ENCODE results near the gene DDX3X.
"Not testable (repeated sequence)": the region's sequence is repeated elsewhere in the genome, so short reads cannot be mapped to it uniquely, and the experiment has no call there.

DDX3X gene

DNA sequence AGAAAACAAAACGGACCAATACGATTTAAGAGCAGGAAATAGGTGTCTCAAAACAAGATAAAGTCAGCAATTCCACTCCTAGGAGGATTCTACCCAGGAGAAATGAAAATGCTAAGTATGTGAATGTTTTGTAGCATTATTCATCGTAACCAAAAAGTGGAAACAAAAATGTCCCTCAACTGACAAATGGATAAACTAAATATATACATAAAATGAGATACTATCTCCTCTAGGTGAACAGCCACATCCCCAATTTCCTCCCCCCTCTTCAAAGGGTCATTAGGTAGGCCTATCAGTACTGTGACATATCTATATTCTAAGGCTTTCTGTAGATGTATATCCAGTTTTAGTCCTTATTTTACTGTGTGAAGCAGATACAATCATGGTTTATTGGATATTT, 18.0 kb downstream of the DDX3X start:
- H3K27ac Mint-ChIP-seq = peak overlapping the region; percentile 82
- H3K9me3 Mint-ChIP-seq = no peaks in the 10 kb centered on the region
- peak overlapping the region; percentile 40 to 49 for H3K4me3 Mint-ChIP-seq

GRCh38 chrX:41352329-41352838, 18.4 kb downstream of the DDX3X start:
- Mint-ChIP-seq H3K36me3 (ENCODE audit: insufficient read depth) (peaks cover 77% of the 10 kb centered on the region), H3K27ac (peak overlapping the region; percentile 82), H3K27me3 (no peaks in the 10 kb centered on the region), H3K4me3 (peak overlapping the region in 1 of 2 donors; percentile 7), H3K9me3 (no peaks in the 10 kb centered on the region), H3K4me1 (ENCODE audit: low read depth in 2 of 2) (peaks cover 9 to 11% of the 10 kb centered on the region in 2 donors)
- peak; percentile 4 for ATAC-seq (replicated peaks)
- no peak for DNase-seq

More for the DNA sequence above, 18.0 kb downstream of the DDX3X start:
- no peak for DNase-seq
- Mint-ChIP-seq H3K36me3 (ENCODE audit: insufficient read depth) (peaks cover 81% of the 10 kb centered on the region), H3K27me3 (no peaks in the 10 kb centered on the region), H3K4me1 (ENCODE audit: low read depth in 2 of 2) (peaks cover 11 to 12% of the 10 kb centered on the region in 2 donors)
- peak; percentile 16 for ATAC-seq (replicated peaks)

GRCh38 chrX:41353985-41354384, 20.0 kb downstream of the DDX3X start:
- Mint-ChIP-seq H3K27ac (no peak overlapping the region), H3K4me3 (no peak overlapping the region)
- DNase-seq = no peak

DNA sequence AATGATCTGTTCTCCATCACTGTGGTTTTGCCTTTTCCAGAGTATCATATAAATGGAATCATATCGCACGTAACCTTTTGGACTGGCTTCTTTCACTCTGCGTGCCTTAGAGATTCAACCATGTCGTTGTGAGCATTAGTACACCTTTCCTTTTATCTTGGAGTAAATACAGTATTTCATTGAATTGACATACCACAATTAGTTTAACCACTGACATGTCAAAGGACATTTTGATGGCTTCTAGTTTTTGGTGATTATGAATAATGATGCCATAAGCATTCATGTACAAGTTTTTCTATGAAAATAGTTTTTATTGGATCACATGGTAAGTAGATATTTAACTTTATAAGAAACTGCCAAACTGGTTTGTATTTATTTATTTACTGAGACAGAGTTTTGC, 35.2 kb downstream of the DDX3X start:
- no peaks in the 10 kb centered on the region for H3K27me3 Mint-ChIP-seq
- DNase-seq = no peak
- H3K36me3 Mint-ChIP-seq (ENCODE audit: insufficient read depth) = no peaks in the 10 kb centered on the region

More at GRCh38 chrX:41353985-41354384, 20.0 kb downstream of the DDX3X start:
- Mint-ChIP-seq H3K36me3 (ENCODE audit: insufficient read depth) (peaks cover 67% of the 10 kb centered on the region), H3K27me3 (no peaks in the 10 kb centered on the region), H3K9me3 (no peaks in the 10 kb centered on the region), H3K4me1 (ENCODE audit: low read depth in 2 of 2) (peaks cover 9 to 11% of the 10 kb centered on the region in 2 donors)
- peak; percentile 14 for ATAC-seq (replicated peaks)

GRCh38 chrX:41371575-41371974, 37.6 kb downstream of the DDX3X start:
- not testable (repeated sequence) for H3K36me3 Mint-ChIP-seq (ENCODE audit: insufficient read depth); H3K4me1 Mint-ChIP-seq (ENCODE audit: low read depth in 2 of 2); H3K4me3 Mint-ChIP-seq; DNase-seq; H3K27me3 Mint-ChIP-seq; H3K9me3 Mint-ChIP-seq; ATAC-seq (replicated peaks); H3K27ac Mint-ChIP-seq

More for the DNA sequence above, 35.2 kb downstream of the DDX3X start:
- no peak overlapping the region for H3K27ac Mint-ChIP-seq
- H3K4me1 Mint-ChIP-seq (ENCODE audit: low read depth in 2 of 2) = no peaks in the 10 kb centered on the region
- ATAC-seq (replicated peaks) = no peak
- no peak overlapping the region for H3K4me3 Mint-ChIP-seq
- no peaks in the 10 kb centered on the region for H3K9me3 Mint-ChIP-seq

GRCh38 chrX:41373989-41374606, 40.1 kb downstream of the DDX3X start:
- no peaks in the 10 kb centered on the region for H3K4me1 Mint-ChIP-seq (ENCODE audit: low read depth in 2 of 2)
- DNase-seq (no peak), ATAC-seq (replicated peaks) (no peak)
- no peaks in the 10 kb centered on the region for H3K27me3 Mint-ChIP-seq
- no peaks in the 10 kb centered on the region for H3K36me3 Mint-ChIP-seq (ENCODE audit: insufficient read depth)
- no peak overlapping the region for H3K4me3 Mint-ChIP-seq
- H3K27ac Mint-ChIP-seq = no peak overlapping the region
- H3K9me3 Mint-ChIP-seq = no peaks in the 10 kb centered on the region

DNA sequence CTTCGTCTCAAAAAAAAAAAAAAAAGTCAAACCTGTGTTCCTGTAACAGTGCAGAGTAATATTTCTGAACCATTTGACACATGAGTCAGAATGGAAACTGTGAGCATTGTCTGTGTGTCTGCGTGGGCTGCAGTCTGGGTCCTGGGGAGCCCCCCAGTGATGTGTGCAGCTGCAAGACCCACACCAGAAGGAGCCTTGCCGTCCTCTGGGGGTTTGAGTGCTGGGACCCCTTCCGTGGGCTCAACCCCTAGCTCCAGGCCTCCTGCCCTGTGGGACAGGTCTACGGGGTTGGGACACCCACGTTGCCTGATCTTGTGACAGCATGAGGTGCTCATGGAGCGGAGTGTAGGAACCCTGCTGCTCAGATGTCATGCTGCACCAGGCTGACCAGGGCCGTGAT, 43.7 kb downstream of the DDX3X start:
- no peak for ATAC-seq (replicated peaks)
- Mint-ChIP-seq H3K4me3 (no peak overlapping the region), H3K27me3 (no peaks in the 10 kb centered on the region), H3K27ac (no peak overlapping the region), H3K4me1 (ENCODE audit: low read depth in 2 of 2) (no peaks in the 10 kb centered on the region), H3K36me3 (ENCODE audit: insufficient read depth) (no peaks in the 10 kb centered on the region), H3K9me3 (no peaks in the 10 kb centered on the region)
- no peak for DNase-seq

DNA sequence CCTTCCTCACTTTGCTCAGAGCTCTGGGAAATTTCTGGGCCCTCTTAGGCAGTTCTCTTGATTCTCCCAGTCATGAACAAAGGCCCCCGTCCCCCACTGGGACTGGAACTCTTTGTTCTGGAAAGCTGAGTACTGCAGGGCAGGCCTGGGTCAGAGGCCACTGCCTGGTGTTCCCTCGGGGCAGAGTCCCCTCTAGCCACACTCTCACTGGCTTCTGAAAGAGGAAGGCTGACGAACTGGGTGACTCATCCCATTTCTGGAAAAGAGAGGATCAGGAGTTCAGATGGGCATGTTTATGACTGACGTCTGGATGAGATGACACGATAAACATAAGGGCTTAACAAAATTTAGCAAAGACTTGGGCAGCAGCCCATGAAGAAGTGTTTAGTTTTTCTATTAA, 47.7 kb downstream of the DDX3X start:
- Mint-ChIP-seq H3K27ac (no peak overlapping the region), H3K9me3 (no peaks in the 10 kb centered on the region), H3K36me3 (ENCODE audit: insufficient read depth) (no peaks in the 10 kb centered on the region), H3K27me3 (no peaks in the 10 kb centered on the region), H3K4me3 (no peak overlapping the region), H3K4me1 (ENCODE audit: low read depth in 2 of 2) (peaks cover 0 to 6% of the 10 kb centered on the region in 2 donors)
- ATAC-seq (replicated peaks) (no peak), DNase-seq (no peak)

DNA sequence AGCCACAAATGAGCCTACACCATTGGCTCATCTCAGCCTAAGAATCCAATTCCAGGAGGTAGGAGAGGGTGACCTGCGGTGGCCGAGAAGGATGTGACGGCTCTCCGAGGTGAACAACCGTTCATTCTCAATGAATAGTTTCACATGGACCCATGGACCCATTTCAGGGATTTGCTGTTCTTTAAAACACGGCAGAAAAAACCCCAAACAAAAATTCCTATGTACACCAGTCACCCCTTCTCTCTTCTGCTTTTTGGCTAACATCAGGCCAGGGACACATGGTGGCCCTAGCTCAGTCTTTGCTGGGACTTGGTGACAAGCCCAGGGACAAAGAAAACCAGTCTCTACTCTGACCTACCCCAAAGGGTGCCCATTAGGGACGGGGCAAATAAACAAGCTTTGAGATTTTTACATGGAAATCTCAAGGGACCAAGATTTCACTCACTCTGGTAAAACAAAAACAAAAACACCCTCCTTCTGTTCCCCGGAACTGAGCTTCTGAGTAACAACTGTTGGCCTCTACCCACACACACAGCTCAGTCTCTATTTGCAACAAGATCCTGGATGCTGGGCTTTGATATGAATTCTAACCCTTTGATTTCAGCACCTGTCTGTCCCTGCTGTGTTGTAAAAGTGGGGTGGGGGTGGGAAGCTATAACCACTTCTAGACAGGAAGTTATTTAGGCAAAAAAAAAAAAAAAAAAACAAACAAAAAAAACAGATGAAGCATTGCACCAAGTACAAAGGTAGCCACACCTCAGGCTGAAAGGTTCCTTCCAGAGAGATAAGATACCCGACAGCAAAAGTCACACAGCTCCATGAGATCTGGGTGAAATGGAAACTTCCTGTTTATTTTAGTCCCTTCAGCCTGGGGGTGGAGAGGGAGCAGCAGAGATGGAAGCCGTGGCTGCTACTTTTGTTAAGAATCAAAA, 49.0 kb downstream of the DDX3X start:
- Mint-ChIP-seq H3K9me3 (no peaks in the 10 kb centered on the region), H3K4me1 (ENCODE audit: low read depth in 2 of 2) (peaks cover 0 to 6% of the 10 kb centered on the region in 2 donors), H3K36me3 (ENCODE audit: insufficient read depth) (no peaks in the 10 kb centered on the region), H3K4me3 (peak overlapping the region in 1 of 2 donors; percentile 49), H3K27ac (peak overlapping the region in 1 of 2 donors; percentile 57), H3K27me3 (no peaks in the 10 kb centered on the region)
- DNase-seq (no peak), ATAC-seq (replicated peaks) (peak; percentile 67)

- Mint-ChIP-seq H3K27me3 (no peaks in the 10 kb centered on the region), H3K27ac (no peak overlapping the region), H3K36me3 (ENCODE audit: insufficient read depth) (no peaks in the 10 kb centered on the region), H3K4me3 (peak overlapping the region in 1 of 2 donors; percentile 49), H3K9me3 (no peaks in the 10 kb centered on the region), H3K4me1 (ENCODE audit: low read depth in 2 of 2) (peaks cover 0 to 8% of the 10 kb centered on the region in 2 donors)
- ATAC-seq (replicated peaks) = peak; percentile 79
- DNase-seq = peak in 2 of 3 experiments; percentile 7 to 12
These were observed 50.2 kb downstream of the DDX3X start for GRCh38 chrX:41384051-41384705.

DNA sequence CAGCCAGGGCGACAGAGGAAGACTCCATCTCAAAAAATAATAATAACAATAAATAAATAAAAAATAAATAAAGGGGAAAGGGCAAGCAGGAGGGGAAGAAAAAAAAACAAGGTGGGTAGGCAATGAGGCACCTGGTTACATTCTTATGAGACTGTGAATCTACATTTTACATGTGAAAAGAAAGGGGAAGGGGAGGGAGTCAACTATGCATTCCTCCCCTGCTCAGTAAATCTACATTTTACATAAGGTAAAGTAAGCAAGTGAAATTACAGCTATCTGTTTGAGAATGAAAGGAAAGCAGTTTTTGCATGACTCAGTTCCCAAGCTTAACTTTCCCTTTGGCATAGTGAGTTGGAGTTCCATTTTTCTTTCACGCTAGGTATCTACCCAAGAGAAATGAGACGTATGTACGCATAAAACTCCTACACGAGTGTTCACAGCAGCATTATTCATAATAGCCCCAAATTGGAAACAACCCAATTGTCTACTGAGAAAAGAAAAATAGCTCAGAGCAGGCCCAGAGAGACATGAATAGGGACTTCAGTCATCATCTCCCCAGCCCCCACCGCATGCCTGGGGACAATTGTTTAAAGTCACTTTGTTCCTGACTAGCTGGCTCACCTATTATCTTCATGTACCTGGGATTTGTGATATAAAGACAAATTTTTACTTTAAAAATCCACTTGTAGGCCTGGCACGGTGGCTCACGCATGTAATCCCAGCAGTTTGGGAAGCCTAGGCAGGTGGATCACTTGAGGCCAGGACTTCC, 52.4 kb downstream of the DDX3X start:
- no peaks in the 10 kb centered on the region for H3K36me3 Mint-ChIP-seq (ENCODE audit: insufficient read depth)
- ATAC-seq (replicated peaks) = no peak
- H3K27me3 Mint-ChIP-seq = no peaks in the 10 kb centered on the region
- peaks cover 0 to 10% of the 10 kb centered on the region in 2 donors for H3K4me1 Mint-ChIP-seq (ENCODE audit: low read depth in 2 of 2)
- no peak for DNase-seq
- H3K4me3 Mint-ChIP-seq = no peak overlapping the region
- H3K9me3 Mint-ChIP-seq = no peaks in the 10 kb centered on the region
- H3K27ac Mint-ChIP-seq = no peak overlapping the region

- no peak for DNase-seq
- Mint-ChIP-seq H3K9me3 (no peaks in the 10 kb centered on the region), H3K27ac (no peak overlapping the region), H3K36me3 (ENCODE audit: insufficient read depth) (no peaks in the 10 kb centered on the region), H3K4me1 (ENCODE audit: low read depth in 2 of 2) (peaks cover 0 to 5% of the 10 kb centered on the region in 2 donors), H3K27me3 (no peaks in the 10 kb centered on the region), H3K4me3 (no peak overlapping the region)
- no peak for ATAC-seq (replicated peaks)
These were observed 54.6 kb downstream of the DDX3X start for GRCh38 chrX:41388543-41388942.
